SK-N-SH (cell line): Measurements from ENCODE around the gene HDAC4. TPM values are rescaled to one million over a fixed set of nuclear protein-coding genes. Genes with fewer than 3 reads are reported as not detected.

Experiments used
- CTCF ChIA-PET: fragments of 300-600, 350-600 bp; formaldehyde crosslinking; extraction: SDS; loops from one replicate; lab custom pipeline; 2021; lab: Yijun Ruan, JAX
- POLR2A ChIA-PET: fragments of 350-600 bp; sonication (Branson Sonifier 250); formaldehyde crosslinking; extraction: SDS; loops from one replicate; lab custom pipeline; 2020; ENCODE audit warnings: antibody characterized with exemption, inconsistent platforms; lab: Yijun Ruan, JAX
- DNase-seq: peaks from one replicate; pipeline ENCODE4 v3.0.0; 2012
- H2AFZ ChIP-seq: fragments of 200-600 bp; sonication (generic); 2 replicates; pipeline ENCODE4 v1.8.1; 2016; ENCODE audit warnings: antibody characterized with exemption, mild to moderate bottlenecking, low read depth
- H3F3A ChIP-seq: fragments of 200-600 bp; sonication (generic); replicated peaks from 2 replicates; pipeline ENCODE3; 2016; ENCODE audit warnings: antibody characterized with exemption, mild to moderate bottlenecking; ENCODE audit not compliant: insufficient read depth
- H3K27ac ChIP-seq, 2 experiments: fragments of 200-500 bp in 1 of 2; fragments of 200-600 bp in 1 of 2; sonication (Bioruptor generic) in 1 of 2; sonication (generic), shearing (Covaris generic) in 1 of 2; 2 replicates each; pipeline versions ENCODE4 v1.5.1 to v1.6.1; 2014 to 2016; ENCODE audit warnings: low read depth in 2 of 2, inconsistent platforms in 1 of 2, low read length in 1 of 2, mild to moderate bottlenecking in 1 of 2, mixed read lengths in 1 of 2
- H3K27me3 ChIP-seq: fragments of 200-600 bp; sonication (generic), shearing (Covaris generic); 2 replicates; pipeline ENCODE4 v1.6.1; 2016; ENCODE audit warnings: mixed run types; ENCODE audit not compliant: insufficient read depth
- H3K36me3 ChIP-seq, 2 experiments: fragments of 200-500 bp in 1 of 2; fragments of 200-600 bp in 1 of 2; sonication (Bioruptor generic) in 1 of 2; sonication (generic) in 1 of 2; replicated peaks in 1 of 2; 2 replicates each; pipeline versions ENCODE3 to v1.5.1; 2014 to 2016; ENCODE audit warnings: low read length in 1 of 2, mild to moderate bottlenecking in 1 of 2; ENCODE audit not compliant: insufficient read depth in 2 of 2, control insufficient read depth in 1 of 2
- H3K4me1 ChIP-seq, 2 experiments: fragments of 200-500 bp in 1 of 2; fragments of 200-600 bp in 1 of 2; sonication (Bioruptor generic) in 1 of 2; sonication (generic), shearing (Covaris generic) in 1 of 2; 2 replicates each; pipeline versions ENCODE4 v1.5.1 to v1.6.1; 2014 to 2016; ENCODE audit warnings: low read depth in 1 of 2, low read length in 1 of 2, mixed run types in 1 of 2; ENCODE audit not compliant: insufficient read depth in 2 of 2, control insufficient read depth in 1 of 2
- H3K4me2 ChIP-seq: fragments of 200-600 bp; sonication (generic), shearing (Covaris generic); 2 replicates; pipeline ENCODE4 v1.6.1; 2017; ENCODE audit warnings: mixed run types
- H3K4me3 ChIP-seq, 2 experiments: fragments of 200-500 bp in 1 of 2; fragments of 200-600 bp in 1 of 2; sonication (Bioruptor generic) in 1 of 2; sonication (generic), shearing (Covaris generic) in 1 of 2; 2 replicates each; pipeline versions ENCODE4 v1.5.1 to v1.8.1; 2014 to 2016; ENCODE audit warnings: low read depth in 2 of 2, inconsistent platforms in 1 of 2, low read length in 1 of 2, mild to moderate bottlenecking in 1 of 2, mixed read lengths in 1 of 2, moderate library complexity in 1 of 2
- H3K79me2 ChIP-seq: fragments of 200-600 bp; sonication (generic); 2 replicates; pipeline ENCODE4 v1.8.1; 2017; ENCODE audit warnings: mild to moderate bottlenecking; ENCODE audit not compliant: insufficient read depth
- H3K9ac ChIP-seq: fragments of 200-600 bp; sonication (generic); 2 replicates; pipeline ENCODE4 v1.6.1; 2017; ENCODE audit warnings: mixed run types
- H3K9me2 ChIP-seq: fragments of 200-600 bp; sonication (generic); 2 replicates; pipeline ENCODE4 v1.6.1; 2017; ENCODE audit warnings: mixed run types
- H3K9me3 ChIP-seq: fragments of 200-600 bp; sonication (generic); 2 replicates; pipeline ENCODE4 v1.6.1; 2017; ENCODE audit warnings: mixed run types, mild to moderate bottlenecking, moderate library complexity
- H4K20me1 ChIP-seq: fragments of 200-600 bp; sonication (generic); 2 replicates; pipeline ENCODE4 v1.6.1; 2017; ENCODE audit warnings: mild to moderate bottlenecking, mixed run types; ENCODE audit not compliant: insufficient read depth
- CHD2 ChIP-seq: fragments of 150-350 bp; IDR thresholded peaks from 2 replicates; pipeline ENCODE4 v1.6.1; 2018; ENCODE audit warnings: low read length; ENCODE audit not compliant: partially characterized antibody
- ELF1 ChIP-seq: IDR thresholded peaks from 2 replicates; pipeline ENCODE4 v1.4.0; 2012
- EZH2phosphoT487 ChIP-seq: fragments of 200-600 bp; sonication (generic); IDR thresholded peaks from 2 replicates; pipeline ENCODE4 v1.6.1; 2017; ENCODE audit warnings: low read depth, mixed run types, mild to moderate bottlenecking, antibody characterized with exemption, moderate library complexity, borderline replicate concordance
- FOSL2 ChIP-seq: IDR thresholded peaks from 2 replicates; pipeline ENCODE4 v1.4.0; 2012; ENCODE audit warnings: low read depth, mild to moderate bottlenecking, moderate library complexity, borderline replicate concordance
- FOXJ3 ChIP-seq: sonication (generic); formaldehyde crosslinking; IDR thresholded peaks from 2 replicates; pipeline ENCODE4 v1.5.1; 2020; ENCODE audit warnings: mild to moderate bottlenecking, missing genetic modification reagents
- MAX ChIP-seq: IDR thresholded peaks from 2 replicates; pipeline ENCODE4 v1.4.0; 2012; ENCODE audit warnings: low read depth
- MEF2A ChIP-seq: IDR thresholded peaks from 2 replicates; pipeline ENCODE4 v1.4.0; 2012; ENCODE audit warnings: low read depth, borderline replicate concordance
- NFIC ChIP-seq: IDR thresholded peaks from 2 replicates; pipeline ENCODE4 v1.4.0; 2012; ENCODE audit warnings: borderline replicate concordance
- POLR2AphosphoS5 ChIP-seq: IDR thresholded peaks from 2 replicates; pipeline ENCODE4 v1.6.1; 2012; ENCODE audit warnings: low read depth, low read length
- RAD21 ChIP-seq: IDR thresholded peaks from 2 replicates; pipeline ENCODE4 v1.6.1; 2012; ENCODE audit warnings: mild to moderate bottlenecking, low read length
- RCOR1 ChIP-seq: fragments of 150-350 bp; IDR thresholded peaks from 2 replicates; pipeline ENCODE4 v1.6.1; 2017; ENCODE audit warnings: antibody characterized with exemption, low read length
- REST ChIP-seq: IDR thresholded peaks from 2 replicates; pipeline ENCODE4 v1.6.1; 2012; ENCODE audit warnings: mild to moderate bottlenecking, low read depth, low read length, moderate library complexity
- RFX5 ChIP-seq: IDR thresholded peaks from 2 replicates; pipeline ENCODE4 v1.6.1; 2012; ENCODE audit warnings: mild to moderate bottlenecking, improper control_type of control experiment, low read length
- RXRA ChIP-seq: IDR thresholded peaks from 2 replicates; pipeline ENCODE4 v1.4.0; 2012; ENCODE audit warnings: low read depth, mild to moderate bottlenecking, borderline replicate concordance
- TAF1 ChIP-seq: IDR thresholded peaks from 2 replicates; pipeline ENCODE4 v1.6.1; 2012; ENCODE audit warnings: low read depth, mild to moderate bottlenecking, low read length, moderate library complexity, borderline replicate concordance
- YY1 ChIP-seq: IDR thresholded peaks from 2 replicates; pipeline ENCODE4 v1.4.0; 2012; ENCODE audit warnings: low read depth, mild to moderate bottlenecking
- ZBTB33 ChIP-seq: IDR thresholded peaks from 2 replicates; pipeline ENCODE4 v1.4.0; 2012; ENCODE audit warnings: low read depth, borderline replicate concordance
- WGBS: methylation state at CpG from one replicate; pipeline ENCODE4 v1.1.6; 2017; ENCODE audit warnings: low lambda C conversion rate; 5-methylcytosine and 5-hydroxymethylcytosine counted together
- polyA plus RNA-seq, 3 experiments: library from polyadenylated mRNA; depleted of rRNA; stranded (reverse); fragments of >200 nt; gene quantifications; 2 replicates each; pipeline ENCODE4 v1.2.3, GENCODE V29; 2012

The HDAC4 gene
- polyA plus RNA-seq, 1 of the 3 experiments (the other 2 are of a cell fraction), result 5.5 TPM

GRCh38 chr2:239368906-239369552, 31.8 kb downstream of the HDAC4 start (continued):
- no peak for TF ChIP-seq RFX5

- Histone ChIP-seq H3K36me3 (no peaks in the 10 kb centered on the region), H3K4me3 (no peak overlapping the region), H4K20me1 (no peaks in the 10 kb centered on the region), H3F3A (no peaks in the 10 kb centered on the region), H3K9ac (no peak overlapping the region), H3K9me3 (no peaks in the 10 kb centered on the region), H3K79me2 (peaks cover 4% of the 10 kb centered on the region; the same call in 1 of the 2 replicates), H3K9me2 (no peaks in the 10 kb centered on the region)
- POLR2A ChIA-PET, result no interaction called here
- WGBS, result 91% methylated on average over 9 of the region's 9 CpGs
- no peak for DNase-seq
- CTCF ChIA-PET, result no interaction called here
- no peak for TF ChIP-seq RXRA
- no peak for TF ChIP-seq NFIC
- no peak for TF ChIP-seq ELF1
- no peak for TF ChIP-seq EZH2phosphoT487
- no peak for TF ChIP-seq RFX5
- no peak for TF ChIP-seq TAF1
- TF ChIP-seq MEF2A, result no peak
- TF ChIP-seq FOXJ3 (CRISPR knock-in tag), result no peak
- no peak for TF ChIP-seq CHD2
- TF ChIP-seq MAX, result no peak
- TF ChIP-seq REST, result no peak
- TF ChIP-seq POLR2AphosphoS5, result no peak
- no peak for TF ChIP-seq FOSL2
- no peak for TF ChIP-seq ZBTB33
- TF ChIP-seq RCOR1, result no peak
- TF ChIP-seq RAD21, result no peak
- no peak for TF ChIP-seq YY1
- TF ChIP-seq, all 33 proteins: peak for 0
- no peaks in the 10 kb centered on the region for H3K27me3 ChIP-seq
- peaks cover 0 to 11% of the 10 kb centered on the region in 2 experiments; a peak in 1 of 4 replicates for H3K4me1 ChIP-seq
- no peak overlapping the region for H2AFZ ChIP-seq
- H3K4me2 ChIP-seq, result no peak overlapping the region
- no peak overlapping the region for H3K27ac ChIP-seq
Measured at GRCh38 chr2:239368321-239368720, 32.5 kb downstream of the HDAC4 start.
